ENCODE results near the gene PNPT1.

The PNPT1 gene

DNA sequence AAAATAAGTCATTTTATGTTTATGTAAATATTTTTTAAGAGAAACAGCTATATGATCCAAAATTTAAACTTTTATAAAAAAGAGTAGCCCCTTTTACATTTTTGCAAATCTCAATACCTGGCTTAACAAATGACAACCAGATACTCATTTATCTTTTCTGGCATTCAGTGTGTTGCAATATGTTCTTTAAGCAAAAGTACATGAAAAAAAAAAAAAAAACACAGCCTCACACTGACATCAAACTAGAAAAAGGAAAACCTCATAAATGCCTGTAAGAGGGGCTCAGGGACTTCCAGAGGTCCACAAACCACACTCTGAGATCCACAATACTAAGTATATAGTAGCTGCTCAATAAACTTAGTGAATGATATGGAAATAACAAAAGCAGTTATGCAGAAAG, 98.1 kb downstream of the PNPT1 start:
- TF ChIP-seq, protein P1, sequence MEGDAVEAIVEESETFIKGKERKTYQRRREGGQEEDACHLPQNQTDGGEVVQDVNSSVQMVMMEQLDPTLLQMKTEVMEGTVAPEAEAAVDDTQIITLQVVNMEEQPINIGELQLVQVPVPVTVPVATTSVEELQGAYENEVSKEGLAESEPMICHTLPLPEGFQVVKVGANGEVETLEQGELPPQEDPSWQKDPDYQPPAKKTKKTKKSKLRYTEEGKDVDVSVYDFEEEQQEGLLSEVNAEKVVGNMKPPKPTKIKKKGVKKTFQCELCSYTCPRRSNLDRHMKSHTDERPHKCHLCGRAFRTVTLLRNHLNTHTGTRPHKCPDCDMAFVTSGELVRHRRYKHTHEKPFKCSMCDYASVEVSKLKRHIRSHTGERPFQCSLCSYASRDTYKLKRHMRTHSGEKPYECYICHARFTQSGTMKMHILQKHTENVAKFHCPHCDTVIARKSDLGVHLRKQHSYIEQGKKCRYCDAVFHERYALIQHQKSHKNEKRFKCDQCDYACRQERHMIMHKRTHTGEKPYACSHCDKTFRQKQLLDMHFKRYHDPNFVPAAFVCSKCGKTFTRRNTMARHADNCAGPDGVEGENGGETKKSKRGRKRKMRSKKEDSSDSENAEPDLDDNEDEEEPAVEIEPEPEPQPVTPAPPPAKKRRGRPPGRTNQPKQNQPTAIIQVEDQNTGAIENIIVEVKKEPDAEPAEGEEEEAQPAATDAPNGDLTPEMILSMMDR (conservative IDR thresholded peaks at IDR 0.05; ENCODE audit: control insufficient read depth, insufficient read depth, low read depth, low read length), result no peak

DNA sequence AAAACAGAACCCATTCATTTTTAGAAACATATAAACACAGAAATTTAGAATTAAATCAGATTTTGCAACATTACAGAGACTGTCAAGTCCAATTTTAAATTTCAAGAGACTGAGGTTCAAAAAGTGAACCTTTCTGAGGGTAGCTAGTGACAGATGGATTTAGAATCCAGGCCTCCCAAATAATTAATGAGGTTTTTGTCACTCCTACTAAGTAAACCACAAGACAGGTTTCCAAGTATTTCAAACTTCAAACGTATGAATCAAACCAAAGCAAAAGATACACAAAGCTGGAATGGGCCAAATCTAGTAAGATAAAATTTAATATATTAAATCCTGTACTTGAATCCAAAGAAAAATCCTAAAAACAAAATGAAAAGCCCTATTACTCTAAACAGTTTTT, 101.5 kb downstream of the PNPT1 start:
- TF ChIP-seq, protein P1 (conservative IDR thresholded peaks at IDR 0.05; ENCODE audit: control insufficient read depth, insufficient read depth, low read depth, low read length), result no peak
- no peak overlapping the region for H3K4me3 ChIP-seq (ENCODE audit: control insufficient read depth, low read depth, low read length)
- no peak for DNase-seq (ENCODE audit: low read depth)

More for the DNA sequence above, 98.1 kb downstream of the PNPT1 start:
- H3K4me3 ChIP-seq (ENCODE audit: control insufficient read depth, low read depth, low read length), result no peak overlapping the region
- peak; percentile 30 for DNase-seq (ENCODE audit: low read depth)

DNA sequence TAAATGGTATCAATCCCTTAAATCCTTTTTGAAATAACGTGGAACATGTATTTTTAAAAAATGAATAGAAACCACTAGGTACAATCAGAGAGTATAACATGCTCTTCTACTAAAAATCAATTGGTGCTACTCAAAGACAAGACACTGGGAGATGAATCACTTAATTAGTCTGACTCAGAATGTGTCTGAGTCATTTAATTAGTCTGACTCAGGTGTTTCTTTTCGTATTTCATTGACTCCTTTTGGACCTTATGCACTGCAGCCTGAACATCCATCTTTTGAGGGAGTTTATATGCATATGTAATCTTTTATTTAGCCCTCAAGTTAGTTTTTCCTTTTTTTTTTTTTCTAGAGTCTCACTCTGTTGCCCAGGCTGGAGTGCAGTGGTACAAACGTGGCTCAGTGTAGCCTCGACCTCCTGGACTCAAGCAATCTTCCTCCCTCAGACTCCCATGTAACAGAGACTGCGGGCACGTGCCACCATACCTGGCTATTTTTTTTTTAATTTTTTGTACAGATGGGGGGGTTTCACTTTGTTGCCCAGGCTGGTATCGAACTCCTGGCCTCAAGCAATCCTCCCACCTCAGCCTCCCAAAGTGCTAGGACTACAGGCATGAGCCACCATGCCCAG, 102.7 kb downstream of the PNPT1 start:
- H3K4me3 ChIP-seq (ENCODE audit: control insufficient read depth, low read depth, low read length), result no peak overlapping the region
- TF ChIP-seq, protein P1 (conservative IDR thresholded peaks at IDR 0.05; ENCODE audit: control insufficient read depth, insufficient read depth, low read depth, low read length), result no peak
- peak; percentile 90 for DNase-seq (ENCODE audit: low read depth)

DNA sequence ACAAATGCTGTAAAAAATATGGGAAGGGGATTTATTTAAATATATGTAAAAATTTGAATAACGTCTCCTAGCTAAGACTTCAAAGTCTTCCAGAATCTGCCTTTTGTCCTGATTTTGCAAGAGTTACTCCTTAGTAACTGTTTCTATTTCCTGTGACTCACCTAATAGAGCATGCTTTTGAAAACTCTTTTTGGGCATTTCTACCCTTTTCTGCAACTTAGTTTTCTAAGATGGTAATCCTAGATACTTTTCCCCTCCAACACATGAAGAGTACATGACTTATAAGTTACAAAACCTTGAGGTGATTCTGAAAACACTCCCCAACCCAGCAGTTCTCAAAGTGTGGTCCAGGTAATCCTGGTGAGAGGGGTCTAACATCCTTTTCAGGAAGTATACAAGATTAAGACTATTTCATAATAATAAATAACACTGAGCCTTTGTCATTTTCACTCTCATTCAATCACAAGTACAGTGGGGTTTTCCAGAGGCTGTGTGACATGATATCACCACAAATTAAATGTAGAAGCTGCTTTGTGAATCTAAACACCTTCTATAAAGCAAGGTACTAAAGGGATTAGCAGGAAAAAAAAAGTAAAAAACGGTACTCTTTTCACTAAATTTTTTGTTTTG, 108.1 kb downstream of the PNPT1 start:
- H3K4me3 ChIP-seq (ENCODE audit: control insufficient read depth, low read depth, low read length), result no peak overlapping the region
- TF ChIP-seq, protein P1 (conservative IDR thresholded peaks at IDR 0.05; ENCODE audit: control insufficient read depth, insufficient read depth, low read depth, low read length), result no peak
- DNase-seq (ENCODE audit: low read depth), result peak; percentile 80
